Subcutaneous adipose tissue (tissue), 4 donors: ENCODE measurements around the gene SERPIND1. TPM values are rescaled to one million over a fixed set of nuclear protein-coding genes. Genes with fewer than 3 reads are reported as not detected.

Experiments
- total RNA-seq, 4 donors: library from RNA; depleted of rRNA; stranded (reverse); fragments of >200 nt; gene quantifications; one replicate each; pipeline ENCODE4 v1.1.0, GENCODE V29; 2016
- TF ChIP-seq, protein P1 (sequence below): fragments of 450-650 bp; IDR thresholded peaks from one replicate; pipeline ENCODE4 v1.5.1; 2016; ENCODE audit warnings: low read depth, mild to moderate bottlenecking, control low read depth, antibody characterized with exemption, moderate library complexity

SERPIND1 gene
- total RNA-seq, 4 donors from 2014 or later, result 0.22 TPM; not detected in 3

DNA sequence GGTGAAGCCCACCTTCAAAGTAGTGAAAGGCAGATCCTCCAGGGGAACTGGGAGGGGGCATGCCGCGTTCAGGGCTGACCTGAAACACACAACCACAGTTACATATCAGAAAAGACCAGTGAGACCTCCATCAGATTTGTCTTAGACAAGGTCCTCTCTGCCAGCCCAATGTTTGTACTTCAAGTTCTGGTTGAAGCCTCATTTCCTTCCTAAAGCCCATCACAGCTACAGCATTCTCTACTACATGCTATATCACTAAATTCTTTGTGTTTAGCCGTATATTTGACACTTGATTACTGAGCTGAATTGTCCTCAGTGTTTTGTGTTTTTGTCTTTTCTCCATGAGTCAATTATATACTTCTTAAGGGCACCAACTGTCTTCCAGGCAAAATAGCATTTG, 44.6 kb downstream of the SERPIND1 start:
- TF ChIP-seq, protein P1, sequence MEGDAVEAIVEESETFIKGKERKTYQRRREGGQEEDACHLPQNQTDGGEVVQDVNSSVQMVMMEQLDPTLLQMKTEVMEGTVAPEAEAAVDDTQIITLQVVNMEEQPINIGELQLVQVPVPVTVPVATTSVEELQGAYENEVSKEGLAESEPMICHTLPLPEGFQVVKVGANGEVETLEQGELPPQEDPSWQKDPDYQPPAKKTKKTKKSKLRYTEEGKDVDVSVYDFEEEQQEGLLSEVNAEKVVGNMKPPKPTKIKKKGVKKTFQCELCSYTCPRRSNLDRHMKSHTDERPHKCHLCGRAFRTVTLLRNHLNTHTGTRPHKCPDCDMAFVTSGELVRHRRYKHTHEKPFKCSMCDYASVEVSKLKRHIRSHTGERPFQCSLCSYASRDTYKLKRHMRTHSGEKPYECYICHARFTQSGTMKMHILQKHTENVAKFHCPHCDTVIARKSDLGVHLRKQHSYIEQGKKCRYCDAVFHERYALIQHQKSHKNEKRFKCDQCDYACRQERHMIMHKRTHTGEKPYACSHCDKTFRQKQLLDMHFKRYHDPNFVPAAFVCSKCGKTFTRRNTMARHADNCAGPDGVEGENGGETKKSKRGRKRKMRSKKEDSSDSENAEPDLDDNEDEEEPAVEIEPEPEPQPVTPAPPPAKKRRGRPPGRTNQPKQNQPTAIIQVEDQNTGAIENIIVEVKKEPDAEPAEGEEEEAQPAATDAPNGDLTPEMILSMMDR, result no peak

DNA sequence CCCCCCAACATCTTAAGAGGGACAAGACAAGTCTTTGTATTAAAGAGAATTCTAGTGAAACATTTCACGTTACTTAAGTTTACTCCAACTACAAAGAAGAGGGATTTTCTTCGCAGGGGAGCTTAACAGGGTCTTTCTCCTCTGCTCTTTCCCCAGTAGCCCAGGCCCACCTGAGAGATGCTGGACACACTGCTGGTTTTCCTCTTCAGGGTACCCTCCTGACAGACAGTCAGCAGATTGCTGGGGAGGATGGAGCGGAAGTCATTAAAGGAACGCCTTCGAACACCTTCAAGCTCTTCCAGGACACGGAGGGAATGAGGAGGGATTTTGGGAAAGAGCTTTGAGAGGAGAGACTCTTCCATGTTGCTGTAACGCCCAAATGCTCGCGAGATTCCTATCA, 45.6 kb downstream of the SERPIND1 start:
- TF ChIP-seq, protein P1, result no peak

DNA sequence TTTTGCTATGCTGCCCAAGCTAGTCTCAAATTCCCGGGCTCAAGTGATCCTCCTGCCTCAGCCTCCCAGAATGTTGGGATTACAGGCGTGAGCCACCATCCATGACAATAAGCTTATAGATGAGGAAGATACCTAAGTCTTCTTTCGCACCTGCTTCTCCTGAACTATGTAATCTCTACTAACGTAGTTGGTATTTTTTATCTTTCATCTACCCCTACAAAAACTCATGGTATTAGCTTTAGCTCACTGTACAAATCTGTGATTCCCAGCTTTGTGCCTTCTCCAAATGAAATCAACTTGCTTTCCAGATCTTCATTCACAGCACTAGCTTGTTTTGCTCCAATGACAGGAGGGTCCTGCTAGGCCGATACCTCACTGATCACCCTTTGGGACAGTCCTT, 48.3 kb downstream of the SERPIND1 start:
- TF ChIP-seq, protein P1, result no peak

DNA sequence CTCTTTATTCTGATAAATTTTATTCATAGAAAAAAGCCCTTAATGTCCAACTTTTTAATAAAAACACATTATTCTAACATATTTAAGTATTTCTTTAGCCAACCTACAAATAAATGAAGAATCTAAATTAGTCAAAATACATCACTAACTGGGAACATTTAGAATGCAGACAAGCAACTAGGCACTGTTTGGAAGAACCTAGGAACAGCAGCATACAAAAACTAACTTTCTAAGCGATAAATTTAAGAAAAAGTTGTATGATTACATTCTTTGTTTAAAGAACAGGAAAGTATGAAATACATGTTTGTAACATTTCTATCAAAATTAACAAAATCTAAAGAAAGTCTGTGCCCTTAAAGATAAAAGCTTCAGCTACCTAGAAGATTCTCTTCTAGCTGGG, 49.4 kb downstream of the SERPIND1 start:
- TF ChIP-seq, protein P1, result no peak

DNA sequence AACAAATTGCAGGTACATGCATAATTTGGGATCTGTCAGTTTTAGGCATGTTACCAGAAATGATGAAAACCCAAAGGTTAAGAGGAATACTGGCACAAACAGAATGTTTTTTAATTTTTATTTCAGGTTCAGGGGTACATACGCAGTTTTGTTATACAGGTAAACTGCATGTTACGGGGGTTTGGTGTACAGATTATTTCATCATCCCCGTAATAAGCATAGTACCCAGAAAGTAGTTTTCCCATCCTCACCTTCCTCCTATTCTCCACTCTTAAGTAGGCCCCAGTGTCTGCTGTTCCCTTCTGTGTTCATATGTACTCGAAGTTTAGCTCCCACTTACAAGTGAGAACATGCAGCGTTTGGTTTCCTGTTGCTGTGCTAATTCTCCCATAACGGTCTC, 51.7 kb downstream of the SERPIND1 start:
- TF ChIP-seq, protein P1, result no peak

DNA sequence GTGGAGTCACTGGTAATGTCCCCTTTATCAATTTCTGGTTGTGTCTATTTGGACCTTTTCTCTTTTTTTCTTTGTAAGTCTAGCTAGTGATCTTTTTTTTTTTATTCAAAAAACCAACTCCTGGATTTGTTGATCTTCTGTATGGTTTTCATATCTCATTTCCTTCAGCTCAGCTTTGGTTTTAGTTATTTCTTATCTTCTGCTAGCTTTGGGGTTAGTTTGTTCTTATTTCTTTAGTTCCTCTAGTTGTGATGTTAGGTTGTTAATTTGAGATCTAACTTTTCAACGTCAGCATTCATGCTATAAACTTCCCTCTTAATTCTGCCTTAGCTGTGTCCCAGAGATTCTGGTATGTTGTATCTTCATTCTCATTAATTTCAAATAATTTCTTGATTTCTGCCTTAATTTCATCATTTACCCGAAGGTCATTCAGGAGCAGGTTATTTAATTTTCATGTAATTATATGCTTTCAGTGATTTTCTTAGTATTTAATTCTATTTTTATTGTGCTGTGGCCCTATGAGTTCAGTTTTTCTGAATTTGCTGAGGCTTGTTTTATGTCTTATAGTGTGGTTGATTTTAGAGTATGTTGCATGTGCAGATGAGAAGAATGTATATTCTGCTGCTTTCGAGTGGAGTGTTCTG, 55.7 kb downstream of the SERPIND1 start:
- TF ChIP-seq, protein P1, result no peak

DNA sequence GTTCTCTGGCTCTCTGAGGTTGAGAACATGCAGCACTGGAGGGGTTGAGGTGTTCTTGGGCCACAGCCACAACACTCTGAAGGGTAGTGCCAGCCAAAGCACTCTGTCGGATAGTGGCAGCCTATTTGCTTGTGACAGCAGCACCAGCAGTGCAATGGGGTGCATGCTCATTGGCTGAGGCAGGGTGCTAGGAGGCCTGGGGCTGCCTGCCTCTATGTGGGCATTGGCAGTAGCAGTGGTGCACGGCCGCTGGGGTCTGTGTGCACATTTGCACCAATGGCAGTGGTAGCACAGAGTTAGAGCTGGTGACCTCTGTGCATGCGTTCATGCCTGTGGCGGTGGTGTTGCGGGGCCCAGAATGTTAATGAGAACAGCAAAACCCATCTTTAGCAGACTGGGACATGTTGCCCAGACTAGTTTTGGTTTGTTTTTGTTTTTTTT, 59.3 kb downstream of the SERPIND1 start:
- TF ChIP-seq, protein P1, result no peak
